ENCODE data around the gene MCCC1. TPM values are rescaled to one million over a fixed set of nuclear protein-coding genes. Genes with fewer than 3 reads are reported as not detected.

The MCCC1 gene
- total and polyA plus RNA-seq, 2 of the 13 experiments (the other 11 are each of a cell fraction or from before 2014, with no cell fraction given): 11.7 to 30.1 TPM

- TF ChIP-seq FOXP4 (CRISPR knock-in tag; IDR thresholded peaks at IDR 0.05): no peak
- no peak for TF ChIP-seq SRSF9 (IDR thresholded peaks at IDR 0.05; ENCODE audit: borderline replicate concordance, insufficient read depth, low read depth, low read length, poor library complexity, severe bottlenecking)
- TF ChIP-seq ZNF292 (CRISPR knock-in tag; IDR thresholded peaks at IDR 0.05; ENCODE audit: borderline replicate concordance, low read depth): no peak
- TF ChIP-seq, protein P1, sequence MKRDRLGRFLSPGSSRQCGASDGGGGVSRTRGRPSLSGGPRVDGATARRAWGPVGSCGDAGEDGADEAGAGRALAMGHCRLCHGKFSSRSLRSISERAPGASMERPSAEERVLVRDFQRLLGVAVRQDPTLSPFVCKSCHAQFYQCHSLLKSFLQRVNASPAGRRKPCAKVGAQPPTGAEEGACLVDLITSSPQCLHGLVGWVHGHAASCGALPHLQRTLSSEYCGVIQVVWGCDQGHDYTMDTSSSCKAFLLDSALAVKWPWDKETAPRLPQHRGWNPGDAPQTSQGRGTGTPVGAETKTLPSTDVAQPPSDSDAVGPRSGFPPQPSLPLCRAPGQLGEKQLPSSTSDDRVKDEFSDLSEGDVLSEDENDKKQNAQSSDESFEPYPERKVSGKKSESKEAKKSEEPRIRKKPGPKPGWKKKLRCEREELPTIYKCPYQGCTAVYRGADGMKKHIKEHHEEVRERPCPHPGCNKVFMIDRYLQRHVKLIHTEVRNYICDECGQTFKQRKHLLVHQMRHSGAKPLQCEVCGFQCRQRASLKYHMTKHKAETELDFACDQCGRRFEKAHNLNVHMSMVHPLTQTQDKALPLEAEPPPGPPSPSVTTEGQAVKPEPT (CRISPR knock-in tag; IDR thresholded peaks at IDR 0.05; ENCODE audit: low read depth): no peak
- no peak for TF ChIP-seq ZXDC (CRISPR knock-in tag; IDR thresholded peaks at IDR 0.05)
- TF ChIP-seq, protein P2, sequence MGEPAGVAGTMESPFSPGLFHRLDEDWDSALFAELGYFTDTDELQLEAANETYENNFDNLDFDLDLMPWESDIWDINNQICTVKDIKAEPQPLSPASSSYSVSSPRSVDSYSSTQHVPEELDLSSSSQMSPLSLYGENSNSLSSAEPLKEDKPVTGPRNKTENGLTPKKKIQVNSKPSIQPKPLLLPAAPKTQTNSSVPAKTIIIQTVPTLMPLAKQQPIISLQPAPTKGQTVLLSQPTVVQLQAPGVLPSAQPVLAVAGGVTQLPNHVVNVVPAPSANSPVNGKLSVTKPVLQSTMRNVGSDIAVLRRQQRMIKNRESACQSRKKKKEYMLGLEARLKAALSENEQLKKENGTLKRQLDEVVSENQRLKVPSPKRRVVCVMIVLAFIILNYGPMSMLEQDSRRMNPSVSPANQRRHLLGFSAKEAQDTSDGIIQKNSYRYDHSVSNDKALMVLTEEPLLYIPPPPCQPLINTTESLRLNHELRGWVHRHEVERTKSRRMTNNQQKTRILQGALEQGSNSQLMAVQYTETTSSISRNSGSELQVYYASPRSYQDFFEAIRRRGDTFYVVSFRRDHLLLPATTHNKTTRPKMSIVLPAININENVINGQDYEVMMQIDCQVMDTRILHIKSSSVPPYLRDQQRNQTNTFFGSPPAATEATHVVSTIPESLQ (CRISPR knock-in tag; conservative IDR thresholded peaks at IDR 0.05): no peak
Measured at GRCh38 chr3:182971637-182972036, 127.7 kb downstream of the MCCC1 start (continued).

Measured in HepG2 (cell line).